K562 (cell line): ENCODE measurements around the gene TLCD1. TPM values are rescaled to one million over a fixed set of nuclear protein-coding genes. Genes with fewer than 3 reads are reported as not detected.
A peak's percentile ranks its signal among the peaks of the same experiment; 100 is the strongest.

Source experiments
- CEBPZ ChIP-seq: fragments of 150-350 bp; IDR thresholded peaks from 2 replicates; pipeline ENCODE4 v1.6.1; 2014; ENCODE audit warnings: low read depth, mild to moderate bottlenecking, low read length, borderline replicate concordance
- FOXP4 ChIP-seq: sonication (generic); formaldehyde crosslinking; IDR thresholded peaks from 2 replicates; pipeline ENCODE4 v1.8.0; 2022; ENCODE audit warnings: mild to moderate bottlenecking, missing genetic modification reagents, borderline replicate concordance
- ILF3 ChIP-seq: fragments of 450-650 bp; IDR thresholded peaks from 2 replicates; pipeline ENCODE4 v1.6.1; 2018; ENCODE audit warnings: antibody characterized with exemption, mild to moderate bottlenecking, moderate library complexity, borderline replicate concordance
- ILK ChIP-seq: fragments of 450-650 bp; IDR thresholded peaks from 2 replicates; pipeline ENCODE4 v1.6.1; 2016; ENCODE audit warnings: missing genetic modification characterization, low read depth, mild to moderate bottlenecking, missing compliant biosample characterization, moderate library complexity, borderline replicate concordance
- KDM2B ChIP-seq: fragments of 250-450 bp; sonication (Bioruptor Pico); IDR thresholded peaks from 2 replicates; pipeline ENCODE4 v1.8.0; 2021; ENCODE audit warnings: mild to moderate bottlenecking, moderate library complexity
- MTA1 ChIP-seq: fragments of 450-650 bp; IDR thresholded peaks from 2 replicates; pipeline ENCODE4 v1.6.1; 2017; ENCODE audit warnings: borderline replicate concordance
- NFXL1 ChIP-seq: fragments of 450-650 bp; formaldehyde crosslinking; IDR thresholded peaks from 2 replicates; pipeline ENCODE4 v1.4.0; 2021; ENCODE audit warnings: mild to moderate bottlenecking
- POLR2B ChIP-seq: fragments of 450-650 bp; IDR thresholded peaks from 2 replicates; pipeline ENCODE4 v1.6.1; 2018; ENCODE audit warnings: low read depth; ENCODE audit not compliant: partially characterized antibody
- SNIP1 ChIP-seq: fragments of 450-650 bp; IDR thresholded peaks from 2 replicates; pipeline ENCODE4 v1.7.1; 2017; ENCODE audit warnings: low read depth, mild to moderate bottlenecking
- STAT5B ChIP-seq: fragments of 250-450 bp; sonication (Bioruptor Pico); IDR thresholded peaks from 2 replicates; pipeline ENCODE4 v1.8.0; 2021; ENCODE audit warnings: mild to moderate bottlenecking, inconsistent platforms
- TAF7 ChIP-seq: fragments of 450-650 bp; IDR thresholded peaks from 2 replicates; pipeline ENCODE4 v1.6.1; 2016; ENCODE audit warnings: missing genetic modification characterization, missing compliant biosample characterization
- TFAP4 ChIP-seq: sonication (generic); formaldehyde crosslinking; IDR thresholded peaks from 2 replicates; pipeline ENCODE4 v1.8.0; 2022; ENCODE audit warnings: missing genetic modification reagents, mild to moderate bottlenecking, moderate library complexity, borderline replicate concordance
- THRA ChIP-seq: fragments of 450-650 bp; IDR thresholded peaks from 2 replicates; pipeline ENCODE4 v1.6.1; 2017; ENCODE audit warnings: mild to moderate bottlenecking, moderate library complexity
- ZBTB12 ChIP-seq: fragments of 250-450 bp; sonication (Bioruptor Pico); IDR thresholded peaks from 2 replicates; pipeline ENCODE4 v1.4.0; 2020
- ZNF239 ChIP-seq: fragments of 250-450 bp; sonication (Bioruptor Pico); IDR thresholded peaks from 2 replicates; pipeline ENCODE4 v1.4.0; 2020; ENCODE audit warnings: mild to moderate bottlenecking
- ZNF274 ChIP-seq: IDR thresholded peaks from 2 replicates; pipeline ENCODE4 v1.6.1; 2011; ENCODE audit warnings: low read depth, mild to moderate bottlenecking, low read length, moderate library complexity, borderline replicate concordance
- ZNF778 ChIP-seq: fragments of 450-650 bp; formaldehyde crosslinking; IDR thresholded peaks from 2 replicates; pipeline ENCODE4 v1.4.0; 2020; ENCODE audit warnings: mild to moderate bottlenecking, moderate library complexity
- polyA plus RNA-seq, 8 experiments: library from polyadenylated mRNA; depleted of rRNA in 4 of 8; stranded (reverse) in 5 of 8; unstranded in 3 of 8; fragments of >200 nt; fragmentation: Nextera tagmentation in 2 of 8; fragmentation: Illumina TruSeq in 1 of 8; extraction: Ambion mirVana in 2 of 8; extraction: Trizol in 1 of 8; gene quantifications; 2 replicates each; pipeline versions ENCODE4 v1.2.1 to v1.2.3, GENCODE V29; 2011 to 2014; ENCODE audit warnings: inconsistent platforms in 1 of 8, missing spikeins in 1 of 8
- total RNA-seq, 7 experiments: library from RNA; depleted of rRNA in 6 of 7; stranded (reverse); fragments of >200 nt in 6 of 7; fragmentation: Illumina TruSeq in 2 of 7; extraction: Trizol in 2 of 7; gene quantifications; 2 replicates each; pipeline versions ENCODE4 v1.2.1 to v1.2.3, GENCODE V29; 2011 to 2021; ENCODE audit warnings: low replicate concordance in 1 of 7

The TLCD1 gene
- total and polyA plus RNA-seq, 9 of the 15 experiments (the other 6 are each of a cell fraction or from before 2014, with no cell fraction given) = 6.8 to 37.7 (median 21.7) TPM

GRCh38 chr17:28726627-28727491 is 826 bp upstream of the TLCD1 start (continued):
- TF ChIP-seq POLR2B (peak; percentile 21), ZBTB12 (CRISPR knock-in tag) (no peak), MTA1 (peak; percentile 67; the same call in 1 of the 2 replicates), ZNF274 (no peak), ZNF239 (CRISPR knock-in tag) (no peak), NFXL1 (CRISPR knock-in tag) (no peak), ZNF778 (no peak), TAF7 (tag) (no peak; the same call in 1 of the 2 replicates), KDM2B (peak; percentile 54; the same call in 1 of the 2 replicates), THRA (no peak), CEBPZ (no peak), ILF3 (no peak), ILK (tag) (no peak), FOXP4 (CRISPR knock-in tag) (no peak), STAT5B (no peak), TFAP4 (CRISPR knock-in tag) (peak; percentile 99), SNIP1 (no peak; the same call in 1 of the 2 replicates)
